Fibroblast of skin of right quadriceps (primary cell): ENCODE measurements around the gene CCSER1.

Experiments
- DNase-seq: peaks from one replicate; pipeline ENCODE4 v3.0.0-alpha.2; 2013

CCSER1 gene

GRCh38 chr4:90128961-90129495 is 1.8 kb downstream of the CCSER1 start:
- DNase-seq = no peak

- DNase-seq = no peak
Observed at GRCh38 chr4:90130076-90130475, 2.9 kb downstream of the CCSER1 start.

GRCh38 chr4:90137555-90137954 is 10.4 kb downstream of the CCSER1 start:
- DNase-seq = no peak

GRCh38 chr4:90142081-90142480 is 14.9 kb downstream of the CCSER1 start:
- DNase-seq = no peak

- no peak for DNase-seq
Observed at GRCh38 chr4:90145319-90145718, 18.1 kb downstream of the CCSER1 start.

- DNase-seq = no peak
Observed at GRCh38 chr4:90146306-90146705, 19.1 kb downstream of the CCSER1 start.

- no peak for DNase-seq
Observed at GRCh38 chr4:90148574-90149148, 21.5 kb downstream of the CCSER1 start.

- no peak for DNase-seq
Observed at GRCh38 chr4:90152024-90152423, 24.8 kb downstream of the CCSER1 start.

GRCh38 chr4:90159193-90159592 is 32.0 kb downstream of the CCSER1 start:
- no peak for DNase-seq

- no peak for DNase-seq
Observed at GRCh38 chr4:90160044-90160443, 32.9 kb downstream of the CCSER1 start.

- no peak for DNase-seq
Observed at GRCh38 chr4:90162566-90162965, 35.4 kb downstream of the CCSER1 start.

GRCh38 chr4:90163872-90164271 is 36.7 kb downstream of the CCSER1 start:
- no peak for DNase-seq

GRCh38 chr4:90165883-90166282 is 38.7 kb downstream of the CCSER1 start:
- DNase-seq = no peak

GRCh38 chr4:90171491-90171890 is 44.3 kb downstream of the CCSER1 start:
- no peak for DNase-seq

GRCh38 chr4:90174621-90175023 is 47.4 kb downstream of the CCSER1 start:
- no peak for DNase-seq

- DNase-seq = no peak
Observed at GRCh38 chr4:90181644-90182043, 54.5 kb downstream of the CCSER1 start.

- DNase-seq = no peak
Observed at GRCh38 chr4:90183254-90183653, 56.1 kb downstream of the CCSER1 start.

GRCh38 chr4:90184560-90184959 is 57.4 kb downstream of the CCSER1 start:
- no peak for DNase-seq

- DNase-seq = no peak
Observed at GRCh38 chr4:90185416-90185815, 58.2 kb downstream of the CCSER1 start.

- no peak for DNase-seq
Observed at GRCh38 chr4:90186229-90186628, 59.0 kb downstream of the CCSER1 start.

GRCh38 chr4:90187148-90187884 is 60.1 kb downstream of the CCSER1 start:
- no peak for DNase-seq

GRCh38 chr4:90189178-90189577 is 62.0 kb downstream of the CCSER1 start:
- no peak for DNase-seq

- no peak for DNase-seq
Observed at GRCh38 chr4:90189946-90190345, 62.8 kb downstream of the CCSER1 start.

GRCh38 chr4:90190525-90190924 is 63.3 kb downstream of the CCSER1 start:
- no peak for DNase-seq
